ENCODE results near the gene RARRES2.

The RARRES2 gene

GRCh38 chr7:150361402-150361801 is 20.0 kb upstream of the RARRES2 start:
- DNase-seq: no peak

DNA sequence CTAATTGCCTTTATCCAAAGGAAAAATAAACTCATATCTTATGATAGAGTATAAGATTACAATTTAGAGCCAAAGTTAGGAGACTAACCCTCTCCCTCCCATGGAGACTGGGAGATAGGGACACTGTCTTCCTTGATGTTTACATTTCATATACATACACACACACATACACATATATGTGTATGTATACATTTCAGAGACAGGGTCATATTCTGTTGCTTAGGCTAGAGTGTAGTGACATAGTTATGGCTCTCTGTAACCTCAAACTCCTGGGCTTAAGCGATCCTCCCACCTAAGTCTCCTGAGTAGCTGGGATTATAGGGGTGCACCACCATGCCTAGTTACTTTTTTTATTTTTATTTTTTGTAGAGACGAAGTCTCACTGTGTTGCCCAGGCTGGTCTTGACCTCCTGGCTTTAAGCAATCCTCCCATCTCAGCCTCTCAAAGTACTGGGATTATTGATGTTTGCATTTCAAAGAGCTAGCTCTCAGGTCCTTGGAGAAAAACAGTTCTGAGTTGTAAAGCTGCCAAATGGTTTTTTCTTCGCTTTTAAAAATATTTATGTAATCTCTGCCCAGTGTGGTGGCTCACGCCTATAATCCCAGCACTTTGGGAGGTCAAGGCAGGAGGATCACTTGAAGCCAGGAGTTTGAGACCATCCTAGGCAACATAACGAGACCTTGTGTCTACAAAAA is 19.1 kb upstream of the RARRES2 start:
- DNase-seq: no peak

DNA sequence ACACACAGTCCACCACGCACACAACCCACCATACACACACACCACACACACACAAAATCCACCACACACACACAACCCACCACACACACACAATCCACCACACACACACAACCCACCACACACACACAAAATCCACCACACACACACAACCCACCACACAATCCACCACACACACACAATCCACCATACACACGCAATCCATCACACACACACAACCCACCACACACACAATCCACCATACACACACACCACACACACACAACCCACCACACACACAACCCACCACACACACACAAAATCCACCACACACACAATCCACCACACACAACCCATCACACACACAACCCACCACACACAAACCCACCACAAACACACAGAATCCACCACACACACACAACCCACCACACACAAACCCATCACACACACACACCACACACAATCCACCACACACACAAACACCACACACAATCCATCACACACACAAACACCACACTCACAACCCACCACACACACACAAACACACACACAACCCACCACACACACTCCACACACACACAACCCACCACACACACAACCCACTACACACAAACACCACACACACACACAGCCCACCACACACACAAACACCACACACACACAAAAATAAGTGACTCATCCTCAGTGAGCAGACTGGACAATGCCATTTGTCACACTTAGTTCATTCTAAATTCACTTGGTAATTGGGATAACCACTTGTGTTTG is 18.4 kb upstream of the RARRES2 start:
- DNase-seq: no peak

- DNase-seq: no peak
Observed at GRCh38 chr7:150358988-150359621, 17.7 kb upstream of the RARRES2 start.

- no peak for DNase-seq
Observed at GRCh38 chr7:150358433-150358832, 17.0 kb upstream of the RARRES2 start.

DNA sequence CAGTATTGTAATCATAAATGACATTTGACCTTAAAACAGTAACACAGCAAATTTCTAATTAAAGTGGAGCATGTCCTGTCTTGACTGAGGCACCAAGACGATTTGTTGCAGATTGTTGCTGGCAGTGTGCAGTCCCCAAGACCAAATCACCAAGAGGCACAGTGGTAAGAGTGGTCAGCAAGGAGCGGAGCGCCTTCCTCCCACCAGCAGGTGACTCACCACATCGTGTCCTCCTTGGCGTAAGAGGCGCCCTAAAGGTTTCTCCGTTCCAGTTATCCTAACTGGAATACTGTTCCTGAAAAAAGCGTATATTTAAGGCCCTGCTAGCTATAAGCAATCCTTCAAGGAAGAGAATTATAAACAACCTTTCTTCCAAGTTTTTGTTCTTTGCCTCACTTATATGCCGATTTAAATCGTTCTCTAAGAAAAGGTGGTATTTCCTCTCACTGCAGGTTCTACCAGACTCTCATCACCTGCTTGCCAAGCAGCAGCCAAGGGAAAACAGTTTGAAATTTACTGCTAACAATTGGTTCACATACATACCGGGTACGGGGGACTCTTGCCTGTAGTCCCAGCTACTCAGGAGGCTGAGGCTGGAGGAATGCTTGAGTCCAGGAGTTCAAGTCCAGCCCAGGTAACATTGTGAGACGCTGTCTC is 16.5 kb upstream of the RARRES2 start:
- no peak for DNase-seq

DNA sequence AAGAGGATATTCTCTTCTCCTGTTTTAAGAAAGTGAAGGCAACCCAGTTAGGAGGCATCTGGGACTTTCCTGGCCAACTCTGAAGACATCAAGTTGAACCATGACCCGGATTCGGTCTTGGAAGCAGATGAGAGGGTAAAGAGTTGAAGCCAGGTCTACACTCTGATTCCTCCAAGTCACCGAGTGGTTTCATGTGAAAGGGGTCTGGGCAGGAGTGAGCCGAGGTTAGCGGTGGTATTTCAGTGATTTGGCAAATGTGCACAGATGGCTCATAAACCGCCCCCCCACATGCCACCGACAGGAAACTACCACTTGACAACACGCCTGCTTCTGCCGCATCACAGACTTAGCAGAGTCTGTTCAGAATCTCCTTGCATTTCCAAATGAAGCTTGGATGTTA is 15.8 kb upstream of the RARRES2 start:
- DNase-seq: no peak

DNA sequence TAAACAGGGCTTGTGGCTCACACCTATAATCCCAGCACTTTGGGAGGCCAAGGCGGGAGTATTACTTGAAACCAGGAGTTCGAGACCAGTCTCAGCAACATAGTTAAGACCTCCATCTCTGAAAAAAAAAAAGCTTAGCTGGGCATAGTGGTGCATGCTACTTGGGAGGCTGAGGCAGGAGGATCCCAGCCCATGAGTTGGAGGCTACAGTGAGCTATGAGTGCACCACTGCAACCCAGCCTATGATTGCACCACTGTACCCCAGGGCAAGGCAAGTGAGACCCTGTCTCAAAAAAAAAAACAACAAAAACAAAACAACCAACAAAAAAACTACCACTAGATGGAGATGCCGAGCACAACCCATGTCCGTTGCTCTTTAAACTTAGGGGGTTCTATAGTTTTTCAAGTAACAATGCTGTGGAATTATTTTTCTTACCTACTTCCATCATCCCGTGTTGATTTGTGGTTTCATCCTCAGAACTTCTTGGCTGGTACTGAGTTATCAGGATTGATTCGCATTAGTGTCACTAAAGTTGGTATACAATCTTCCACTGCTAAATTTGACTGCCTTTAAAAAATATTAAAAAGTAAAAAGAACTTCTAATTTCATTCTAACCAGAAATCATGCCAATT is 15.0 kb upstream of the RARRES2 start:
- DNase-seq: peak; percentile 33 to 55

DNA sequence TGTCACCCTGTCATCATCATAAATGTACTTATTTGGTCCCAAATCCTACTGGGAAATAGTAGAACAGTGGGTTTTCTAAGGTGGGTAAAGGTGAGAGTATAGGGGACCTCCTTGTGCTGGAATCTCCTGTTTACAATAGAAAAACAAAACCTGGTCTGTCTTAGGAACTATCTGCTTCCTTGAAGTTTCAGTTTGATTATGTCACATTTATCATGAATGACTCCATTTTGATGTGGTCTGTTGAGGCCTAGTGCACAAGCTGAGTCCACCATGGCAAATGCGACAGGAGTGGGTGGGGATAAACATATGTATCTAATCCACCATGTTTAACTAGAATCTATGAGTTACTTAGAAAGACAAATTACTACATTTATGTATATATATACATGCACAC is 14.2 kb upstream of the RARRES2 start:
- DNase-seq: no peak

- peak in 1 of 2 experiments; percentile 62 for DNase-seq
Observed at GRCh38 chr7:150351587-150352194, 10.3 kb upstream of the RARRES2 start.

GRCh38 chr7:150346922-150347321 is 5.5 kb upstream of the RARRES2 start:
- DNase-seq: no peak

DNA sequence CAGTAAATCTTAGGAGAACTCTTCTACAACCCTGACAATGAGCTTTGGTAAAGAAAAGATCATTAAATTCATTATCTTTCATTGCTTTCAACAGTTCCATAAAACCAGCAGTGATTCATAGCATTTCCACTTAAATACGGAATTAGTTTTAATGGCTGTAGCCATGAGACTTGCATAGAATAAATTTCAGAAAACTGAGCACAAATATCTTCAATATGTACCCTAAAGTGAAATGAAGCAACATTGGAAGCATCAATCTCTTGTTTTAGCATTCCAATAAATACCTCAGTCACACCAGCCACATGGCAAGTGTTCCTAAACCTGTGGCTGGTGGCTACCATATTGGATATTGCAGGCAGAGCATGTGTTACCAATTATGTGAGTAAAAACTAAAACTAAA is 3.6 kb upstream of the RARRES2 start:
- no peak for DNase-seq

GRCh38 chr7:150344299-150344698 is 2.9 kb upstream of the RARRES2 start:
- no peak for DNase-seq

- DNase-seq: no peak
Observed at GRCh38 chr7:150343225-150343624, 1.8 kb upstream of the RARRES2 start.

DNA sequence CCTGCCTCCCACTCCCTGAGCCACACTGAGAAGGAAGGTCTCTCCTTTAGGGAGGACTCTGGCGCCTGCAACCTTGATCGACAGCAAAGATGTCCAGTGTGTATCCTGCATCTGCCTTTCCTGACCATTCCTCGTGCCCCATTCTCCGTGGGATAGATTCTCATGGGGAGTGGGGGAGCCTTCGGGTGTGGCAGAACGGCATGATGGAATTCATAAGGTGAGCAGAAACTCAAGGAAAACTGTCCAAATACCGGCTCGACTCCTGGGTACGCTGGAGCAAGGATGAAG is 636 bp upstream of the RARRES2 start:
- DNase-seq: no peak

DNA sequence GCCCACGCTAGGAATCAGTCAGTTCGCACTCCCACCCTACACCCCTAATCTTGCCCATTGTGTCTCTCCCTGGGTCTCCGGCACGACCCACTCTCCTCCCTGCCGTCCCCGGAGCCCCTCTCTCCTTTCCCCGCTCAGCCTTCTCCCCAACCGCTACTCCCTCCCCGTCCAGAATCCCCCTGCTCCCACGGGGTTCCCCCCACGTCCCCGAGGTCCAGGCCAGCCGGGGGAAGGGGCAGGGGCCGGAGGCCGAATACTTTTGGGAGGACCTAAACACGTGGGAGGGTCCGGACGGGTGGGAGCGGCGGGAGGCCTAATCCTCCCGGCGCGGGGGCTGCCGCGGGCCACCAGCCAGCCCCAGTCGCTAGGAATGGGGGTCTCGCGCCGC is 560 bp downstream of the RARRES2 start:
- no peak for DNase-seq

DNA sequence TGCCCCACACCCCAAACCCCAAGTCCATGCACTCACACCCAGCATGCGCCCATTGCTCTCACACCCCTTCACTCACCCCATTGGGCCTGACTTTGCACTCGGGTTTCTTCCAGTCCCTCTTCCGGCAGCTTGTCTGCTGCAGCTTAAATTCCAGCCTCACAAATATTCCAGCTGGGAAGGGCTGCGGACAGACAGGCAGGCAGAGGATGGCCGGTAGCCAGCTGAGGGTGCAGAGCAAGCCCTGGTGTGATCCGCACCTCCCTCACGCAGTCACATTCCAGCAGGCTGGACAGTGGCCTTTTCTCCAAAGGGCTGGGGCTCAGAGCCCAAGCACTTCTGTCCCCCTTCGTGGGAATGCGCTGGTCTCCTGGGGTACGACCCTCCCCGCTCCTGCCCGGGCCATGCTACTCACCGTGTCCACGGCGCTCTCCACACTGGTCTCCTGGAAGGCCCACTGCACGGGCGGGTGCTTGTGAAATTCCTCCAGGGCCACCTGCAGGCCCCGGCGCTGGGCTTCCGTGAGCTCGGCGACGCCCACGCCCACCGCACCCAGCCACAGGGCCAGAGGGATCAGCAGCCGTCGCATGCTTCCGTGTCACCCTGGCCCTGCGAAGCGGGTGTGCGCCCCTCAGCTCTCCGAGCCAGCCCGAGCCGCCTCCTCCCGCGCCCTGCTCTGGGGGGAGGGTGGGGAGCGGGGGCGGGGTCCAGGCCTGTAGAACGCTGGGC is 1.2 kb downstream of the RARRES2 start:
- DNase-seq: no peak

DNA sequence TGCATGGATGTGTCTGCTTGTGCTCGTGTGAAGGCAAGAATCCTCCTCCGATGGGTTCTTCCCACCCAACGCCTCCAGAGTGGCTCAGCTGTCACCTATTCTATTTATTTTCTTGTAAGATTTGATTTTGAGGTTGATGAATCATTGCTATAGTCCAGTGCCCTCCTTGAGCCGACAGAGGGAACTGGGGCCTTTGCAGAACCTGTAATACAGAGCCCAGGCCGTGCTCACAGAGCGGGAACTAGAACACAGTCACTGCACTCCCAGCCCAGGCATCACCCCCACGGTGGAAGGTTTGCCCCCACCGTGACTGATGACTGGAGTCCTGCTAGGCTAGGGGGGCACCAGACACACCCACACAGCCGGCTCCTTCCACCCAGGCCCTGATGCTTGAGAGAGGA is 2.0 kb downstream of the RARRES2 start:
- DNase-seq: no peak

DNA sequence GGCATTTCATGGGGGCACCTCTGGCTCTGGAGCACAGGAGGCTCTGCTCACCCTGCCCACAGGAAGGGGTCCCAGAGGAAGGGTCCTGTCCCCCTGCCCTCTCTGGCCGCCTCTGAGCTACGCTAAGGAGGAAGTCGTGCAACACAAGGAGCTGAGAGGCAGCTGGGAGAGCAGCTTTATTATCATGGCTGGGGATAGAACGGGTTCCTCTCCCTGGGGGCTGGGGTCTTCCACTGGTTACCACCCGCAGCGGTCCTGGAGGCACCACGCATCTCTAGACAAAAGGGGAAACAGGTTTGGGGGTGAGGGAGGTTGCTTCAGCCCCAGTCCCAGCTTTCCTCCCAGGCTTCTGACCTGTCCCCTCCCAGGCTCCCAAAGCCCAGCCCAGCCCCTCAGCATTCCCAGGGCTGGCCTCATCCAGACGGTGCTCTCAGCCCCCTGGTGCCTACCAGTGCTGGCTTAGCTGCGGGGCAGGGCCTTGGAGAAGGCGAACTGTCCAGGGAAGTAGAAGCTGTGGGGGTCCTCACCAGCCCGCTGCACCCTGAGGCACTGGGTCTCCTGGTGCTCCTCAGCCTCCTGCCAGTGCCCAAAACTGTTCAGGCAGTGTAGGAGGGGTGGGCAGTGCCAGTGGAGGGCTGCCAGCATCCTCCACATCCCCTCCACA is 3.1 kb downstream of the RARRES2 start:
- peak in 1 of 2 experiments; percentile 15 for DNase-seq

GRCh38 chr7:150337659-150338081 is 3.8 kb downstream of the RARRES2 start:
- no peak for DNase-seq

GRCh38 chr7:150337179-150337578 is 4.2 kb downstream of the RARRES2 start:
- no peak for DNase-seq

- DNase-seq: no peak
Observed at GRCh38 chr7:150336746-150337145, 4.7 kb downstream of the RARRES2 start.
